ENCODE measurements around the gene TBCD.

Gene TBCD

GRCh38 chr17:82858376-82859126, 106.7 kb downstream of the TBCD start:
- DNase-seq (ENCODE audit: low spot score) = no peak

DNA sequence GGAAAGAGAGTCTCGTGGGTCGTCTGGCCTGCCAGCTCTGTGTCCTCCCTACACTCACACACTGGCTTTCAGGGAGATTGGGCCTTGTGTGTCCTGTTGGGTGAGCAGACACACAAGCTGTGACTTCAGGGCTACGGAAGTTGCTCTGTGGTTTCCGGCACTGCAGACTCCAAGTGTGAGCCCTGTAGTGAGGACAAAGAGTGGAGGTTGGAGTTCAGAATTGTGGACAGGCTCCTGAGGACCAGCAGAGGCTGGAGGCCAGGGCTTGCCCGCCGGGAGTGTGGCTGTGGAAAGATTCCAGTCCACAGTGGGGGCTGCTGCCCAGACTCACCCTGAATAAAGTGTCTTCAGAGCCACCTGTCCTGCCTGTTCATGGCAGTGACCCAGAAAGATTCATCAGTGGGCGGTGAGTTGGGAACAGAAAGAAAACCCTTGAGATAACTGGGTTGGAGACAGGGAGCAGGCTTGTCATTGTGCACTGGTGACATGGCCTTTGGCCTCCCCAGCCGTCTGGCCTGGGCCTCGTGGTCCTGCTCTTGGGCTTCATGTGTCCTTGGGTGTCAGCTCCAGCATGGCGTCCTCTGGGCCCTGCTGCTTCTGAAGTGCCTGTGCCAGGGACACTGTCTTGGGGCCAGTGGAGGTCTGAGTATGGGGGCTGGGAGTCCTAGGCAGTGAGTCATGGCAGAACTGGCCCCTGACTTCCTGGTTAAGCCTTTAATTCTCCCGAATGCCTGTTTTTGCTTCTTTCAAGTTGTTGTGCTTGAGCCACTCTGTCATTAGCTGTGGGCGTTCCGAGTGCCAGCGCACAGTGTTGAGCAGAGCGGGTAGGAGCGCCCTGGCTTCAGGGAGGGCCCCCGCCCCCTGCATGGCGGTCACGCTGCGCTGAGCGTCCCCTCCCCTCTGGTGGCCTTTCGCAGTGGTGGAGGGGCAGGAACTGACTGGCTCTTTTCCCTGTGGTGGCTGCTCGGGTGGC, 107.9 kb downstream of the TBCD start:
- no peak for DNase-seq (ENCODE audit: low spot score)

- no peak for DNase-seq (ENCODE audit: low spot score)
These were observed 108.9 kb downstream of the TBCD start for GRCh38 chr17:82860606-82861392.

DNA sequence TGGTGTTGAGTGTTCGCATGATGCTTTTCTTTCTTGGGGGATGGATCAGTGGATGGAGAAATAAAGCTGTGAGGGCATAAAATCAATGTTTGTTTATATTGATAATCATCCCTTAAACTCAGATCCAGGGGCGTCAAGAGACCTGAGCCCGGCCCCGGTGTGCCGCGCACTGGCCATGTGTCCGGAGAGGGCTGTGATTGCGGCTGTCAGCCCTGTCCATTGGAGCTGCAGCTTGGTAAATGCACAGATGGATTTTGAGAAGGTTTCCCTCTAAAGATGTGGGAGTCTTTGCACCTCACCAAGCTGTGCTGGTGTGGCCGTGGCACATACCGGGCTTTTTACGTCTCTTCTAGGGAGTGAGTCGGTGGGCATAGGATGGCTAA, 109.5 kb downstream of the TBCD start:
- DNase-seq (ENCODE audit: low spot score) = no peak

GRCh38 chr17:82862191-82862590, 110.3 kb downstream of the TBCD start:
- no peak for DNase-seq (ENCODE audit: low spot score)

DNA sequence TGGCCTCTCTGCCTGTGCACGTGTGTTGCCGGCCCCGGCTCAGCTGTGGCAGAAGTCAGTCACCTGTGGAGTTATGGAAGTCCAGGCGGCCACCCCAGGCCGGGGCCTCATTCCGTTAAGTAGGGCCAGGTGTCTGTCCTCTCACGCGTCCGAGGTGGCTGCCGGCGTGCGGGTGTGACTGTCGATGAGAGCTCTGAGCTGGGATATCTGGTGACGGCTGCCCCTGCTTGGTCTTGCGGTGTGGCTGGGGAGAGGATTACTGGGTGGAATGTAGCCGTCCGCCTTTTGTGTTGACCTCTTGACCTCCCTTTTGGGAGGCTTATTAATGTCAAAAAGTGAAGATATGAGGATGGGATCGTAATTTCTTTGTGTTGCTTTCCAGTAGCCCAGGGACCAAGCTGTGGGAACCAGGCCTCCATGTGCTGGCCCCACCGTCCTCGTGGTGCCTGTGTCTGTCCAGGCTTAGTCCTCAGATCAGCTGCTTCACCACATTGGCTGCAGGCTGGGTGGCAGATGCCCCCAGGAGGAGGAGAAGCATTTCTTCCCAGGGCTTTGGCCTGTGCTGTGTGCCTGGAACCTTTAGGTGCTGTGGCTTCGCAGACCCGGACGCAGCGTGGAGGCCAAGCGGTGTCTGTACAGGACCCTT, 111.0 kb downstream of the TBCD start:
- DNase-seq (ENCODE audit: low spot score) = no peak

DNA sequence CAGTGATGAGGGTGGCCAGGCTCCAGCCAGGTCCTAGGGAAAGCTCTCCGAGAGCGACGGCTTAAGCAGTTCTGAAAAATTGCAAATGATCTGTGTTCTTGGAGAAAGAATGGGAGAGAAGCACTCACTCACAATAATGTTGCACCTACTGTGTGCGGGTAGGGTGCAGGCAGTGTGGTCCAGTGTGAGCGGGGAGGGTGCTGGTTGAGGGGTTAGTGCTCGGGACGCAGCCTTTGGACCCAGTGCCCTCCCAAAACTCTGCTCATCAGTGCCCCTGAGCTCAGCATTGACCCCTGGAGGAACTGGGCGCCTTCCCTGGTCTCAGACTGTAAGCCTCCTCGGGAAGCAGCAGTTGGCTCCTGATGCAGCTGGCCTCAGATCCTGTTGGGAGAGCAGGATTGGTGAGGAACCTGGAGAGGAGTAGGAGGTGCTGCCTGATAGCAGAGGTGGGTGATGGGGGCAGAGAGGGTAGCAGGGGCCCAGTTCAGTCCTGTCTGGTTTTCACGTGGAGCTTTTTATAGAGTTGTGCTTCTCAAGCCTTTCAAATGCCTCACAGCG, 111.6 kb downstream of the TBCD start:
- no peak for DNase-seq (ENCODE audit: low spot score)

DNA sequence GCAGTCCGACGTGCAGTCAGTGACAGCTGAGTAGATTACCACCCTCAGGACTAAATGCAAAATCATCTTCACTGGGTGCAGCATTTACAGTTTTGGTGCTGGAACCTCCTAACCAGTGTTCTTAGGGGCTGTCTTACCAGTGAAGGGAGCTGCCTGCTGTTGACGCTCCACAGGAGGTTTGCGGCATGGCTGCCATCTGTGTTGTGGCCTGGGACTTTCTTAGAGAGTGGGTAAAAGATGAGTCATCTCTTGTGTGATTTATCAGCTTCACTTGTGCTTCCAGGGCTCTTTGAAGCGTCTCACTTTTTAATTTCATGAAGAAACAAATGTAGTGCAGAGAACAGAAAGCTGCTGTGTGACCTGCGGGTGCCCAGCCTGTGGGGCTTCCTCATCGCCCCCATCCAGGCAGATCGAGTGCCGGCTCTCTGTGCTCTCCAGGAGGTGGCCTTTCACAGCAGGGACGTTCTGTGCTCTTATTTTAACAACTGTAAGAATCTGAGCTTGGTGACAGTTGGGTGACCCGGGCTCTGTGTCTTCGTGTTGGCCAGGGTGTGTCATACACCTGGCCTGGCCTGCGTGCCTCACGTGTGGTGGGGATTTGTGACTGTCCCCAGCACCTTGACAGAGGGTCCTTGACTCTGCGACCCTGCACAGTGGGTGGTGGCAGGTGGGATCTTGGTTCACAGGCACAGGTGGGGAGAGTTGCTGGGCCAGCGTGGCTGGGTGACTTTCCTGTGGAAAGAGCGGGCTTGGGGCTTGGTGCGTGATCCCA, 112.3 kb downstream of the TBCD start:
- no peak for DNase-seq (ENCODE audit: low spot score)

DNA sequence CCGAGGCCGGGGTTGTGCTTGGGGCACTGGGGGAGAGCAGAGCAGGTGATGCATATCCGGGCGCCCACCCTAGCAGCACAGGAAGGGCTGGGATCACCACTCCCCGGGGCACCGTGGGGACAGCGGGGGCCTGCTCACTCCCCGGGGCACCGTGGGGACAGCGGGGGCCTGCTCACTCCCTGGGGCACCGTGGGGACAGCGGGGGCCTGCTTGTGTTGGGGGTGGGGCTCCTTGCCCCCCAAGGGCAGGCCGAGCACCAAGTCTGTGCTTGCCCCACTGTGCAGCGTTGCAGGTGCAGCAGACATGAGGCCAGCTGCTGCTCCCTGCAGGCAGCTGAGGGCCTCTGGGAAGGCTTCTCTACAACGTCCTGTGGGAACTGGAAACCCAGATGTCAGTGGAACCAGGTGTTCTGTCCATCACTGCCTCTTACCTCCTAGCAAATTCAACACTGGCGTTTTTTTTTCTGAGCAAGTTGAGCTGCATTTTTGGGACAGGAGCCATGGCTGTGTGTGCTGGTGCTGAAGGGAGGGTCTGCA, 112.9 kb downstream of the TBCD start:
- no peak for DNase-seq (ENCODE audit: low spot score)

- no peak for DNase-seq (ENCODE audit: low spot score)
These were observed 113.4 kb downstream of the TBCD start for GRCh38 chr17:82865274-82865673.

DNA sequence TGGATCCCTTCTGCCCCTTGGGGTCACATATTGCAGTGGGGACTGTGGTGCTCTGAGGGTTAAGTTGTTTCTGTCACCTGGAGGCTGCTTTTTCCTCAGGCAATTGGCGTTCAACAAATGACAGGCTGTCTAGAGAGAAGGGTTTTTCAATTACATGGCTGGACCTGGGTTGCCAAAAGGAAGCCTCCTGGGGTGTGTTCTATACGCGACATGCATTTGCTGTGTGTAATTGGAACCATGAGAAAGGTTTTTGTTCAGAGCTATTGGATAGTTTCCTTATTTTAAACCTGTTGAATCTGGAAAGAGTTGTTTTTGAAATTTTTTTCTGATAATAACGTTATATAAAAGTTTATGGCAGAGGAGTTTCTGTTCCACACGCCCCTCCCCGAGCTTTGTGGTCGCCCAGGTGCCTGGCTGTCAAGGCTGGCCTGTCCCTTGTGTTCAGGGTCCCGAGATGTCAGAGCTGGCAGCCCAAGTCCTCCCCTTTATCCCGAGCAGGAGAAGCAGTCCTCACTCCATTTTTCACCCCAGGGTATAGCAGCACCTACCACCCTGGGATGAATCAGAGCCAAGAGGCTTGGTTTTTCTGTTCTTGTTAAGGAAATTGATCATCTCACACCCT, 114.0 kb downstream of the TBCD start:
- no peak for DNase-seq (ENCODE audit: low spot score)

GRCh38 chr17:82866590-82867191, 114.8 kb downstream of the TBCD start:
- DNase-seq (ENCODE audit: low spot score) = no peak

- no peak for DNase-seq (ENCODE audit: low spot score)
These were observed 116.0 kb downstream of the TBCD start for GRCh38 chr17:82867763-82868325.

DNA sequence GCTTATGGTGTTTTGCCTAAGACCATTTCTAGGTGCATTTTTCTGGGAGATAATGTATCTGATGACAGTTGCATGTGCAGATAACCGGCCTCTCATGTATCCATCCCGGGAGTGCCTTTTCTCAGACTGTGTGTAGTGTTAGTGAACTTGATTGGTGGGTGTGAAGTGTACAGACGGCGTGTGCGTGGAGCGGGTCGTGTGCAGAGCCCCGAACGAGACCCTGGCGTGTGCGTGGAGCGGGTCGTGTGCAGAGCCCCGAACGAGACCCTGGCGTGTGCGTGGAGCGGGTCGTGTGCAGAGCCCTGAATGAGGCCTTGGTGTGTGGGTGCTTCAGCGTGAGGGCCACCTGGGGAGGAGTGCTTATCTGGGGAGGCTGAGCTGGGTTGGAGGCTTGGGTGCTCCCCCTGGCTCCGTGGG, 116.9 kb downstream of the TBCD start:
- DNase-seq (ENCODE audit: low spot score) = no peak

- DNase-seq (ENCODE audit: low spot score) = no peak
These were observed 117.7 kb downstream of the TBCD start for GRCh38 chr17:82869536-82869935.

DNA sequence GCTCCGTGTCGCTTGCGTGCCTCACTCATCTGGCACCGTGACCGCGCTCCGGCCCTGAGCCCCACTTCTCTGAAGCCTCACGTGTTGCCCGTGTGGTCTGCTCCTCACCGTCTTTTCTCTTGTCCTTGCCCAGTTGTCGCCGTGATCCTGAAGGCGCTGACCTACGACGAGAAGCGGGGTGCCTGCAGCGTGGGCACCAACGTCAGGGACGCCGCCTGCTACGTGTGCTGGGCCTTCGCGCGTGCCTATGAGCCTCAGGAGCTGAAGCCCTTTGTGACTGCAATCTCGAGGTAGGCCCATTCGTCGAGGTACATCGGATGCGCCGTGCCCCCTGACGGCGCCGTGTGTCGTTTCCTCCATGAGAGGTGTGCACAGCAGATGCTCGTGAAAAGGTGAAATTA, 118.2 kb downstream of the TBCD start:
- no peak for DNase-seq (ENCODE audit: low spot score)

DNA sequence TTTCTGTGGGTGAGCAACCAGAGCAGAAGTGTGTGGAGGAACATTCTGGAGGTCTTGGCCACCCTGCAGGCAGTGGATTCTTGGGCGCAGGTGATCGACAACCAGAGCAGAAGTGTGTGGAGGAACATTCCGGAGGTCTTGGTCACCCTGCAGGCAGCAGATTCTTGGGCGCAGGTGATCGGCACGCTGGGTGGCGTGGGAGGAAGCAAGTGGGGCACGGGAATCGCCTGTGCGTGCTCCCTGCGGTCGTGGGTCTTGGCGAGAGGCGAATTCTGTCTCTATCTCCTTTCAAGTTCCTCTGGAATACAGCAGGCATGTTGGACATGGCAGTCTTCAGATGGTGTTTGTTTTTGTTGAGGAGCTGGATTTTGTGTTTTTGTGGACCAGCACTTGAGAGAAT, 118.7 kb downstream of the TBCD start:
- DNase-seq (ENCODE audit: low spot score) = no peak

- no peak for DNase-seq (ENCODE audit: low spot score)
These were observed 119.4 kb downstream of the TBCD start for GRCh38 chr17:82871056-82871775.

Data from LoVo (cell line).